NCI-H345 treated with DMSO at 0.1 percent for 48 hours (cell line): ENCODE measurements around the gene HOXB2.

Source experiments
- DNase-seq: peaks from one replicate; lab custom pipeline; 2025; ENCODE audit not compliant: unreplicated experiment; lab: John Stamatoyannopoulos, UW

The HOXB2 gene

DNA sequence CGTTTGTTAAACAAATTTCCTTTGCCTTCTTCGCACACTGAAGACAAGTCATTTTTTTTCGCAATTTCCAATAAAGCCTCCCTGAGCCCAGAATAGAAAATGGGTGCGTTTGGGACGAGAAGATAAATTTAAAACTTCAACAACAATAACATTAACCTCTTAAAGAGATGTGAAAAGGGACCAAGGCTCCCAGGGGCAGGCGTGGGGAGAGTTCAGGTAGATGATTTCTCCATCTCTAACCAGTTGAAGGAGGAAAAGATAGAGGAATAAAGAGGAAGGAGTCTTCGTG lies 34.5 kb upstream of the HOXB2 start:
- no peak for DNase-seq

DNA sequence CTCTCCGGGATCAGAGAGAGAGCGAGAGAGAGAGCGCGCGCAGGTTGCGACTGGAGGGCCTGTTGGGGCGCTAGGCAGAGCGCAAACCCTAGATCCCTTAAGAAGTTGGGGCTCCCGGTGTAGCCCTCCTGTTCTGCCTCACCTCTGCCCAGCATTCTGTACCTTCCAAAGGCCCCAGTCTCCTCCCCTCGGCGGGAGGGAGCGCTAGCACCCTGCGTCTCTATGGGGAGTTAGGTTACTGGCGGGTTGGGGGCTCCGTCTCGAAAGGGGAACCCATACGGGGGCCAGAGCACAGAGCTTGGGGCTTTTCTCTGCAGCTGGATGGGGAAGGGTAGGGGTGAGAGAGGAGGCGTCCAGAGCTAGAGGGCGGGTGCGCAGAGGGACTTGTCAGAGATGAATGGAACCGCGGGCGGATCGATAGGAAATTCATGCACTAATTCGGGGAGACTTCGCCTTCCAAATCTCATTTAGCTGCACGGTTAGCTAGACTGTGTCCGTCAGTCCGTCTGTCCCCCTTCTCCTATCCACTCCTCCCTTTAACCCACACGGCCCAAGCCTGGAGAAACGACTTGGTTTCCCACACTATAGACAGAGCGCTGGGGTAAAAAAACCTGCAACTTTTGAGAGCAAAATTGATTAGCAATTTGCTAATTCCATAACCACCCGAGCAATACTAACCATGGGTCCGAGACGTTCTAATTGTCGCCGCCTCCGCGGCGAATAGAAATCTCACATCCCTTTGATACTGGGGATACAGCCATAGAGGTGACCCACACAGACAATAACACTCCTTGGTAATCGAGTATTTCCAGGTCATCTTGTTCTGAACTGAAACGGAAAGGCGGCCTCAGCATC lies 33.9 kb upstream of the HOXB2 start:
- no peak for DNase-seq

DNA sequence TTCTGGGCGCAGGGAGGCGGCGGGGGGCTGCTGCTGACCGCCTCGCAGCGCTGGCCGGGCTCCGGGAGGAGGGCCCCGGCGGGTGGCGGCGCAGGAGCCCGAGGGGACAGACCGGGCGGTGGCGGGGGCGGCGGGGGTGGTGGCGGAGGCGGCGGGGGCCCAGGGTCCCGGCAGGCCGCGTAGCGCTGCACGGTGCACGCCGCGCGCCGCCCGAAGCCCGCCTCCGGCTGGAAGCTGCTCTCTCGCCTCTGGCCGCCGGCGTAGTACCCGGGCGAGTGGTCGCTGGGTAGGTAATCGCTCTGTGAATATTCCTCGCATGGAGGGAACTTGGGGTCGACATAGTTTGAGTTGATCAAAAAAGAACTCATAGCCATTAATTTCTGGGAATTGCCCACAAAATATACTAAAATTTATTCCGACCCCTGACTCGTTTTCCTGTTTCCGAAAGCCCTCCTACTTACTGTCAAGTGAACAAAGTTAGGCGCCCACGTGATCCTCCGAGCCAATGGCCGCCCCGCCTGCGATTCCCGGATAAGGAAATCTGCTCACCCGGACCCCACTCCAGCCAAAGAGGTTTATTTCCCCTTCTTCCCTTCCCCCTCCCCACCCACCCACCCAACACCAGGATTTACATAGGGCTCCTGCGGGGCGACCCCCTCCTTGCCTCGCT lies 33.2 kb upstream of the HOXB2 start, which contains the start of gene HOXB4:
Gene HOXB4 (minus strand): TSS at position 405 of the 670 bp plus-strand sequence. CDS start 31 bp downstream, at position 374.
- DNase-seq: no peak

DNA sequence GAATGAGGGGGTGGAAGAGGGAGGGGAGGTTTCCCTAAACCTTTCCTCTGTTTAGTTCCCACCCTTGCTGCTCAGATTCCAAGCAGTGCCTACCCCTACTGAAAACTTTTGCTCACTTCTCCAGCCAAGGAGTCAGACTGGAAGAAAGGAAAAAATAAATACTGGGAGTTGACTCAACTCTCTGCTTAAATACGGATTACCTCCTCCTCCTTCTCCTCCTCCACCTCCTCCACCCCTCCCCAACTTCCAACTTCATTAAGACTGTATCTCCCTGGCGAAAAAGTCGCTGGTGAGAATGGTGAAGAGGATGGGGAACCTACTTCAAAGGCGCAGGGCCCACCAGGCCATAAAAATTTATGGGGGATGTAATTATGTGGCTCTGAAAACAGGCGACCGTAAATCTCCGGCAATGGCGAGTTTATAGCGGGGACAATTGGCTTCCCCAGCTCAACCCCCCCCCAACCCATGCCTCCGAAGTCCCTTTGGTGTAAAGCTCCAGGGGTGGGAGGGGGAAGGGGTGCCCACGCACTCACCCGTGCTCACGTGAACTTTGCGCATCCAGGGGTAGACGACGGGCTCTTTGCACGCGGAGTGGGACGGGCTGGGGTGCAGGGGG lies 32.5 kb upstream of the HOXB2 start:
- DNase-seq: no peak

DNA sequence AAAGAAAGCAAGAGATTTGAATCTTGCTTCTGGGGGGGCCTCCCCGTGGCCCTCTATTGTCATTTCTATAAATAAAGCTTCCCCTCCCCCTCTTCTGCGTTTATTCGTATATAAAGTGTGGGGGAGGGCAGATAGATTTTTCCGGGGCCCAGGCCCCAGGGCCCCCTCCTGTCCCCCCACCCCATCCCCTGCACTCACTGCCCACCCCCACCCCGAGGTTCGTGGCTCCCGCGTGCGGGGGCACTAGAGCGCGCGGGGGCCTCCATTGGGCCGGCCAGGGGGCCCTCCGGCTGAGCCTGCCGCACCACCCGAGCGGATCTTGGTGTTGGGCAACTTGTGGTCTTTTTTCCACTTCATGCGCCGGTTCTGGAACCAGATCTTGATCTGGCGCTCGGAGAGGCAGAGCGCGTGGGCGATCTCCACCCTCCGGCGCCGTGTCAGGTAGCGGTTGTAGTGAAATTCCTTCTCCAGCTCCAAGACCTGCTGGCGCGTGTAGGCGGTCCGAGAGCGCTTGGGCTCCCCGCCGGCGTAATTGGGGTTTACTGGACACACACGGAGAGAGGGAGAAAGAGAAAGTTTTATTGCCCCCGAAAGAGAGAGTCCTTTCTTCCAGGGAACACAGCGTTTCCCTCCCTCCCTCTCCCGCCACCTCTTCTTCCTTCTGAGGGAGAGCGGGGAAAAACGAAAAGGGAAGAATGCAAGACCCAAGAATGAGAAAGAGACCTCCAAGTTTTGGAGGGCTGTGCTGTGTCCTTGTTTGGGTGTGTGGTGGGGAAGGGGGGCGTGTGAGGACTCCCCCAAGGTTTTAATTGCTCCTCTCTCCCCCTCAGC lies 31.8 kb upstream of the HOXB2 start:
- no peak for DNase-seq

DNA sequence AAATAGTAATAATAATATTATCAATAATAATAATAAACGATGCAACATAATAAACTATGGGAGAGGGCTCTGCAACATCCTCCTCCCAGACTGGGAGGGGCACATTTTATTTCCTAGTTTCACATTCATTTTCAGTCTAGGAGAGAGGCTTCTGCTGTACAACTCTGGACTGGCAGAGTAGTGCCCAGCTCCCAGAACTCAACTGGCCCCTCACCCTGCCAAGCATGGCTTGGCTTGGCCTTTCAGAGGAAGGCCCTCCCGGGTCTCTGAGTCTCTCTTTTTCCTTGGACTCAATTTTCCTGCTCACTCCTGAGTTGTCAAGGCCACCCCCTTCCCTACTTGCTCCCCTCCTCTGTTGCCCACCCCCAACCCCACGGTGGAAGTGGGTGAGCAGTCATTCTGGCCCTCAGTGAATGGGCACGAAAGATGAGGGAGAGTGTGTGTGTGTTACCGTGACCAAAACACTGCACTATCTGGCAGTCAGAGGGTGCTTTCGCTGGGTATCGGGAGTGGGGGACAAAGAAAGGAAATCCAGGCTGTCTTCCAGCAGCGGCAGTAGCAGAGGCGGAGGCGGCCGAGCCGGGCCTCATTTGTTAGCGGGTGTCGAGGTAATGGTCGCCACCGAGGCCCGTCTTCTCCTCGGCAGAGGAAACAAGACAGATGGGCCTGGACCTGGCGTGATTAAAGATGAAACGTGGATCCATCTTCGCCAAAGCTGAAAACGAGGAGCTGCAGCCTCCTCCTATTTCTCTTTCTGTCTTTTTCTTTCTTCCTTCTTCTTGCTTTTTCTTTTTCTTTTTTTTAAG lies 31.0 kb upstream of the HOXB2 start:
- DNase-seq: no peak

DNA sequence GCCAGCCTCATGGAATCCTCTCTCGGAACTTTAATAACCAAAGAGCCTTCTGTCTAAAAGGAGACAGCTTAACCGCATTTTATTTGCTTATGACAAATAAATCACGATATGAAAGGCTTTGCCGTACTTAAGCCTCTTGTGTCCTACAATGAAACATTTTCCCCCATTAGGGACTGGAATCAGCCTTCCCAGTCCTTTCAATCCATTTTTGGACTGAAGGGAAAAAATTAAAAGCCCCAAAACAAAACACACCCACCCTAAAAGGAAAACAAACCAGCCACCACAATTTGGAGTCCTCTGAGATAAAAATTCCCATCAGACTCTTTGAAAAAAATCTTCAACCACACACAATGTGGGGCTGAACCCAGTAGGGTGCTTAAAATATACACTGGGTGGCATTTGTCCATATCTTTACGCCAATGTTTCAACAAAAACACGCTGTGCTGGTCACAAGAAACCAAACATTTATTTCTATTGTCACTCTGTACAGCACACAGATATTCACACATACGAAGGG lies 30.2 kb upstream of the HOXB2 start:
- DNase-seq: no peak

DNA sequence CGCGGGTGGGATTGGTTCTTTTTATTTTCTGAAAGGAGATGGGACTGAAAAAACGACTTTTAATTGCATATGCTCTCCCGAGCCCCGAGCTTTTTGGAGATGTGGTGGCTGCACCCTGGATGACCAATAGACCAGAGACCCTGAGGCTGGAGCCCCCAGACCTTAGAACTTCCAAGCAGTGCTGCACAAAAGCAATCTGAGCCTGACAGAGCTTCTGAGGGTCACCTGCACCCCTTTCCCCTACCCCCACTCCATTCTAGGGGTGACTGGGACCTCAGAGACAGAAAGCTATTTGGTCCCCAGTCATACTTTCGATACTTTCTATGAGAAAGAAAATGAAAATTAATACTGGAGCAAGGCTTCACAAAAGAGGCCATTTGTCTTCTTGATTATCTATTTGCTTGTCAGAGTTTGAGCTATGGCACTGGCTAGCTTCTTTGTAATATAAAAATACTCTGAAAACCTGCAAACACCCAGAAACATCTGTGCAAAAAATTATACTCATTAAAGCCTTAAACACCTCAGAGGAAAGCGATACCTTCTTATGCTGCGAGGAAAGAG lies 29.7 kb upstream of the HOXB2 start:
- DNase-seq: no peak

DNA sequence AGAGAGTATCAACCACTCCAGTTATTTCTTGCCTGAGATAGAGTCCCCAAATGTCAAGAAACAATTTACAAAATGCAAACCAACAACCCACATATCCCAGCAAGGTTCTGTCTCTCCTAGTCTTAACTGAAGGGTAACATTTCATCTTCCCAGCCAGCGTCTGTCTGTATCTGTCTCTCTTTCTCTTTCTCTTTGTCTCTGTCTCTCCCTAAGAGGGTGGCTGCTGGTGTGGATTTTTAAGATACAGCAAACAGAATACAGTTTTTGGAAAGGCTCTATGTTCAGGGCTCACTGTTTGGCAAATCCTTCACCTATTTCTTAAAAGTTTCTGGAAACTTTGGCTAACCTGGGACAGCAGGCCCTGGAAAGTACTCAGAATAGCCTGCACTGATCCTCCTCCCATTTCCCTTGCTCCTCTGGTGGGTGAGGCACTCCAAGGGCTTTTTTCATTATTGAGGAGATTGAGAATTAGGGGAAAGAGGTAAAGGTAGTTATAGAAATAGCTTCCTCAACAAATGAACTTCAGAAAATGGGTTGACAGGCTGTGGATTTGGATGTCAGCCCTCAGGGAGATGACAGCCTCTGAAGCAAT lies 27.0 kb upstream of the HOXB2 start:
- DNase-seq: no peak

DNA sequence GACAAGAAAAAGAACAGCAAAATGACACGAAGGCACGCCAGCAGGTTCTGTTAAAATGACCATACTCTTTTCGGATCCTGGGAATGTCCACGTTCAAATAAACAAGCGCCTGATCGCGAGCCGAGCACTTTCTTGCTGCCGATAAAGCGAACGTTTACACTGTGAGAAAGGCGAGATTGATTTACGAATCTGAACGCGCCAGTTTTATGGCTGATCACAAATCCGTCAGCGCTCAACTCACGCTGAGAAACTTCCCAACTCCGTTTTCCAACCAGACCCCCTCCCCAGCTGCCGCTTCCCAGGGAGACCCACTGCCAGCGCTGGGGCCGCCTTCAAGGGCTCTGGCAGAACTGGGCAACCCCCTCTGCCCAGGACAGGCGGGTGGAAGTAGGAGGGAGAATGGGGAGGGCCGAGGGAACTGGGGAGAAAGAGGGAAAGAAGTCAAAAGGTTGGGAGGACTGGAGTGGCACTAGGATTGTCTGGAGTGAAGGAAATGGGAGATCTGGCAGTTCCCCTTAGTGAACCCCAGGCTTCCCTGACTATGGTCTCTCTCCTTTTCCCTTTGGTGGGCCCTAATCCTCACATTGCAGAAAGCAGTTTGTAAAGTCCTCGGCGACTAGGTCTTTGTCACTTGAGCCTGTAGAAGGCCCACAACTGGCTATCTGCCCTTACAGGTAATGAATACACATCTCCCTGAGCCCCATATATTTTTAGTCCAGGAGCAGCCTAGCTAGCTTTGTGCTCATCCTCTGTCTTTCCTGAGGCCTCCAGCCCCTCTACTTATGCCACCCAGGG lies 26.3 kb upstream of the HOXB2 start:
- DNase-seq: no peak

DNA sequence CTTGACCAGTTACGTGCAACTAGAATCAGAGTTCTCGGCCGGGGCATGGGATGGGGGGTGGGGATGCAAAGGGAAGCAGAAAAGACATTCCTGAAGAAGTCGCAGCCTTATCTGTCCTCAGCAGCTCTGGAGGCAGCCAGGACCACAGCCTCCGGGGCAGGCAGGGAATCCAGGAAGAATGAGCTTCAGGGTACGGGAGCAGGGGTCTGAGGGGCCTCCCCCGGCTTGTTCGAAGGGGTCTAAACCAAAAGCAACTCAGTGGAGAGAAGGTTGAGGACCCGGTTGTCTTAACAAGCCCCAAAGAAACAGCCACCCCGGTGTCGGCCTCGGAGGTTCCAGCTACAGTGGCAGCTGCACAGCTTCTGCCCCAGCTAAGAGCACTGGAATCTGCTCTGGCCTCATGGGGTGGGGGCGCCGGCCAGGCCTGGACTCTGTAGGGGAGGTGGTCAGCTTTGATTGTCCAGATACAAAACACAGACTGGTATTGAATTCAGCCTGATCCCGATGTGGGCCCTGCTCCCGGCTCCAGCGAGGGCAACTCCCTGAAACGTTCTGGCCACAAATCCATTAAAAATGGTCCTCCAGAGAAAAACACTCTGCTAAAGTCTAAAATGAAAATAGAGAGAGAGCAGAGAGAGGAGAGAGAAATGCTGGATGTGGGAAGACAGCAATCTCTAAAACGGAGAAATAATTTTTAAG lies 25.6 kb upstream of the HOXB2 start:
- DNase-seq: no peak

DNA sequence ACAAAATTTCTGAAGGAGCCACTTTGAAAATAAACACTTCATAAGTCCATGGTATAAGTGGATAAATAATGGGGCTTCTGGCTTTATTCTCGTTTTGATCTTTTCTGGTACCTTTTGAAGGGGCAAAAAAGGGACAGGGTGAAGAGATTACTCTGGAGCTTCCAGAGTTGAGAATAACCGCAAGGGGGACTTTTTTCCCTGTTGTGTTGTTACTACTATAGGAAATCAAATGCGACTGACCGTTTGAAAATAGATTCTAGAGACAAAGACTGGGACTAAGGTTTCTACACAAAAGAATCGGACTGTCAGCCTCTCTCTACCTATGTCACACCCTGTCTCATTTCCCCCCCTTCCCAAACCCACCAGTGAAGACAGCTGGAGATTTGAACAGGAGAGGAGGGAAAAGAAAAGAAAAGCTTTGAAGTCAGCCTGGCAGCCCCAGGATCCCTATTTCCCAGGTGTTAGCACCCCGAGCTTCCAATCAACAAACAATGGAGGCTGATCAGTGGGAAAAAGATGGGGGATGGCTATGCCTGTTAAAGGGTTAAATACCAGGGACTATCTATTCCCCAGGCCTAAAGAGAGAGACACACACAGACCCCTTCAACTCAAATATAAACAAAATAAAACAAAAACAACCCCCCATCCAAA lies 24.9 kb upstream of the HOXB2 start:
- DNase-seq: no peak

DNA sequence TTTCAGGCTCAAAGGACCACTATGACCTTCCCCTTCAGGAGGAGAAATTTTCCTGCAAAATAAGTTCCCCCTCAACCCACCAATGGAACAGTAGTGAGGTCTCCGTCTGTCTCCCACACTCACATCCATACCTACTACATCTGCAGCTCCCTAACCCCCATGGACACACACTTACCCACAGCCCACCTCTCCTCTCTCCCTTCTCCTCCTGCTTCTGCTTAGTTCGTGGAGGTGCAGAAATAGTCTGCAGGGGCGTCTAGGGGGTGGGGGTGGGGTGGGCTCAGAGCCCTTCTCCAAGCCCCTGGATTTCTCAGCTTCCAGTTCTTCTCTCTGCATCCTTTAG lies 24.3 kb upstream of the HOXB2 start:
- no peak for DNase-seq

DNA sequence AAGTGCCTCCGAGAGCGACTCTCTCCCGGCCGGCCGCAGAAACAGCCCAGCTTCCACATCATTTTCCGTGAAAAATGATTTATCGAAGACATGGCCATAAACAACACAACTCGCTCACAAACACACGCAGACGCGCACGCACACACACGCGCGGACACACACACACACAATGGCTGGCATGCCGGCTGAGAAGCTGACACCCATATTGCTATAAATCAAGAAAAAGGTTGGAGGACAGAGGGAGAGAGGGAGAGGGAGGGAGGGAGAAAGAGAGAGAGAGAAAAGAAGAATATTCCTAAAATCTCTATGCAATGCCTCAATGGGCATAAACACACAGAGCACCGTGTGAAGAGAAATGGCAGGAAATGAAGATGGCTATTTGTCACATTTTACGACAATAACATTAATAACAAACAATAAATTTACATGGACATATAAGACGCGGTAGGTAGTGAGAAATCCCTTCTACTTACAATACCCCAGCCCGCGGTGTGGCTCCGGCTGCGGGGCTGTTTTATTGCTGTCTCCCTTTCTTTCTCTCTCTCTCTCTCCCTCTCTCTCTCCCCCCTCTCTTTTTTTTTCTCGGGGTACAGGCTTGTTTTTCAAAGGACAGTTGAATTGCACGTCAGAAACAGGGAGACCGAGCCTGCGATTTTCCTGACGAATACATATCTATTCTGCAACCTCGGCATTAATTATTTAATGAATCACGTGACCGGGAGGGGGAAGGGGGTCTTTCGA lies 23.8 kb upstream of the HOXB2 start:
- no peak for DNase-seq

DNA sequence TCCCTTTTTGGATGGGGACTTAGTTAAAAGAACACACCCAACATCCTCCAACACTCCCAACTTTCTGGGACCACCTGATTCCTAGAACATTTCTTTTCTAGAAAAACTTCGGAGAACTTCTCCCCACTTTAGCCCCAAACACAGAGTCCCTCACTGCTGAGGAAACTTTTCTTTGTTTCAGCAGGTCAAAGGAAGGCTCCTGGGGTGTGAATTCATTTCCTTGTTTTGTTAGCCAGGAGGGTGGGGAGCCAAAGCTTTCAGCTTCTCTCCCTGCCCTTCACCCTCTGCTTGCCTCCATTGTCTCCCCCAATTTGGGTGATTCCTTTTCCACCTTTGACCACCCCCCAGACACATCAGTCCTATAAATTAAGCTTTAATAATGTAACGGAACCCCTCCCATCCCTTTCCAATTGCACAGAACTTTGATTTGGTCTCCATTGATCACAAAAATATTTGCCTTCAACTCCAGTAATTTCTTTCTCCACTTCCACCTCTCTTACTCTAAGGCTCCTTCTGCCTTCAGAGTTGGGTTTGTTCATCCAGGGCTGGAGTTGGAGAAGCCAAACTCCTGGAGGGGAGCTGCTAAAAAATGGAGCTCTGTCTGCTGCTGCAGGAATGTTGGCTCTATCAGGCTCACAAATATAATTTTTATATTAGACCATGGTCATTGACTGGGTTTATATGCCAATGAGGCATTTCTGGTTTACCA lies 22.9 kb upstream of the HOXB2 start:
- DNase-seq: no peak

DNA sequence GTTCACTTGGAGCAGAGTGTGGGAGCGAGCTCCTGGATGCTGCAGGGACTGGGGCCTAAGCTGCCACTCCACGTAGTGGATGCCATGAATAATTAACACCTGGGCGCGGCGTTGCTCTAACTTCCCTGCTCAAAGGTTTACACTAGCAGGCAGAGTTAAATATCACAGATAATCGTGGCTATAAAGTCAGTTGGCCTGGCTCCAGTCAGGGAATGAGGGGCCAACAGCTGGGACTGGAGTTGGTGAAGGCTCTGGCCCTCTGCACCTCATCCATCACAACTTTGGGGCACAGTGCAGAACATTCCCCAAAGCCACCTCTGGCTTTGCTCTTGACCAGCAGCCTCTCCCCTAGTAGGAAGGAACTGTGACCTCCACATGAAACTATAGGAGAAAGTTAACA lies 22.3 kb upstream of the HOXB2 start:
- no peak for DNase-seq

DNA sequence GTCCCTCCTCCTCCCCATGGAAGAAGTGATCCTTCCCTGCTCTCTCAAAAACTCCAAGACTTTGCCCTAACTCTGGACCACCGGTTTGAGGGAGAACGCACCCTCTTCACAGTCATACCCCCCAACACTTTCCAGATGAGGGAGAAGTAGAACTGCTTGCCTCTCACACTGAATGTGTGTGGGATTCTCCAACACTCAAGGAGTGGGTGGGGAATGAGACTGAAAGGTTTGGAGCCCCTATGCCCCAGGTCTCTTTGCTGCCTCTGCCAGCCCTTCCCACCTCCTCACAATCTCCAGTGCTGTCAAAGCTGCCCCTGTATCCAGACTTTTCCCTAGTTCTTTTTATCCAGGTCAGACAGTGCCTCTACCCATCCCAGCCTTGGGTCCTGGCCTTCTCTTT lies 21.8 kb upstream of the HOXB2 start:
- no peak for DNase-seq
